Right renal pelvis (tissue), 4 donors: ENCODE results near the gene ADNP2. TPM values are rescaled to one million over a fixed set of nuclear protein-coding genes. Genes with fewer than 3 reads are reported as not detected.

Source experiments
- DNase-seq, 4 donors: peaks; one replicate each; pipeline ENCODE4 v3.0.0-alpha.2; 2013; ENCODE audit warnings: low read depth in 4 of 4, low spot score in 3 of 4, missing footprints in 1 of 4
- polyA plus RNA-seq, 4 donors: library from polyadenylated mRNA; unstranded; fragments of 120-200 nt; gene quantifications; one replicate each; pipeline ENCODE4 v1.2.1, GENCODE V29; 2013; ENCODE audit not compliant: insufficient read length in 4 of 4

ADNP2 gene
- polyA plus RNA-seq, 4 donors: 21.9 to 29.2 (median 27.1) TPM

GRCh38 chr18:80169607-80170006 is 60.5 kb downstream of the ADNP2 start:
- no peak for DNase-seq

DNA sequence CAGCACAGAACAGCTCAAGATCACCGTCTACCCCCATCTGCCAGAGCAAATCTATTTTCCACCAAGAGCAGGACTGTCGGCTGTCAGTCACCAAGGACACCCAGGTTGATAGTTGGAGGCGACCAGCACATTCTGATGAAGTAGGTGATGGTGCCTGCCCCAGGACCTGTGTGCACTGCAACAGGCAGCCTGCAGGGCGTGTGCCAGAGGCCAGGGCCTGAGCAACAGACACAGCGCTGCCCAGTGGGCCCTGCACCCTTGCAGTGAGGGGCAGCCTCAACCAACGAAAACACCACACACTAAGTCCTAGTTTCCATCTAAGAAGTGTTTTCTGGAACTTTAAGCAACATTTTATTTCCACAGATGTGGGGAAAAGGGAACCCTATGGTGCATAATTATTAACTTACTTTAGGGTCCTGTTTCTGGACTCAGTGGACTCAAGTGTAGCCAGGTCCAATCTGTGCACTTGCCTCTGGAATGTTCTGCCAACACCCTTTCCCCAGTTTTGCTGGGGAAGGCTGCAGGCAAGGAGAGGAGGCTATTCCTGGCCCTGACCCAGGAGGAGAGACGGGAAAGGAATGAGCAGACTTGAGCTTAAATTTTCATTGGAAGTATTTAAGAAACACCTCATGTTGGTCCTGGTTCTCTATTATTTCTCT is 61.5 kb downstream of the ADNP2 start:
- DNase-seq: no peak

DNA sequence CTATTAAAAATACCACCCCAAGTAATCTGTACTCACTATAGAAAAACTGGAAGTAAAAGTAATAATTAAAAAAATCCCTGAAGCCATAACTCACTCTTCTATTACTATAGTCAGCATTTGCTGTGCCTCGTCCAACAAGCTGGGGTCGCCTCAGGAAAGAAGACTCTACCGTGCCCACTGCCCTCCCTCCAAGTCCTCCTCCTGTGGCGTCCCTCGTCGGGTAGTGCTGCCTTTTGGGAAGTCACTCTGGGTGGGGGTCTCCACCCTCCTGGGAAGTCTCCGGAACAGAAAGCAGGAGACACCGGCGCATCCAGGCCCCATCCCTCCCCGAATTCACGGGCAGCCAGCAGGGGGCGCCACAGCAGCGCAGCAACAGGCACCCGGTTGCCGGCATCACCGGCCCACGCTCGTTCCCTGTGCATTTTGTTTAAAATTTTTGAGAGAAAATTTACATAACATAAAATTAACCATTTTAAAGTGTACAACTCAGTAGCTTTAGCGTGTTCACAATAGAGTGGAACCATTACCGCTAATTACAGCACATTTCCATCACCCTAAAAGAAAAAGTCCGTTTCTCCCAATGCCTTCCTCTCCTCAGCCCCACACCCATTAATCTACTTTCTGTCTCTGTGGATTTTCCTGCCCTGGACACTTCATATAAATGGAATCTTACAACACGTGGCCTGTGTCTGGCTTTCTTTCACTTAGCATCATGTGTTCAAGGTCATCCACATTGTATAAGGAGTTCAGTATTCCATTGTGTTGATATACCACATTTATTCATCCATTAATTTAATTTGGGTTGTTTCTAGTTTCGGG is 62.2 kb downstream of the ADNP2 start:
- DNase-seq: no peak

GRCh38 chr18:80172056-80172455 is 63.0 kb downstream of the ADNP2 start:
- DNase-seq: no peak

DNA sequence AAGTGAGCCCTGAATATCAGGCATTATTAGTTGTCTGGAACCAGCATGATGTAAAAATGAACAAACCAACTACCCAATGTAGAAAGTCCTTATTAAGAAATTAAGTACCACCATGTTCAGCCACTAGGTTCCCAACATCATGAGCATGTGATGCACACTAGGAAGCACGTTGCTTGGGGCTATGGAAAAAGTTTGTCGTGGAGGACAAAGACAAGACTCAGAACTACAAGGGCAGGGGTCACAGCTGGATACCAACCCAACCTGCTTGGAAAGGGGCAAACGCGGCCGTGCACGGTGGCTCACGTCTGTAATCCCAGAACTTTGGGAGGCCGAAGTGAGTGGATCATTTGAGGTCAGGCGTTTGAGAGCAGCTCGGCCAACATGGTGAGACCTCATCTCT is 64.0 kb downstream of the ADNP2 start:
- DNase-seq: no peak

DNA sequence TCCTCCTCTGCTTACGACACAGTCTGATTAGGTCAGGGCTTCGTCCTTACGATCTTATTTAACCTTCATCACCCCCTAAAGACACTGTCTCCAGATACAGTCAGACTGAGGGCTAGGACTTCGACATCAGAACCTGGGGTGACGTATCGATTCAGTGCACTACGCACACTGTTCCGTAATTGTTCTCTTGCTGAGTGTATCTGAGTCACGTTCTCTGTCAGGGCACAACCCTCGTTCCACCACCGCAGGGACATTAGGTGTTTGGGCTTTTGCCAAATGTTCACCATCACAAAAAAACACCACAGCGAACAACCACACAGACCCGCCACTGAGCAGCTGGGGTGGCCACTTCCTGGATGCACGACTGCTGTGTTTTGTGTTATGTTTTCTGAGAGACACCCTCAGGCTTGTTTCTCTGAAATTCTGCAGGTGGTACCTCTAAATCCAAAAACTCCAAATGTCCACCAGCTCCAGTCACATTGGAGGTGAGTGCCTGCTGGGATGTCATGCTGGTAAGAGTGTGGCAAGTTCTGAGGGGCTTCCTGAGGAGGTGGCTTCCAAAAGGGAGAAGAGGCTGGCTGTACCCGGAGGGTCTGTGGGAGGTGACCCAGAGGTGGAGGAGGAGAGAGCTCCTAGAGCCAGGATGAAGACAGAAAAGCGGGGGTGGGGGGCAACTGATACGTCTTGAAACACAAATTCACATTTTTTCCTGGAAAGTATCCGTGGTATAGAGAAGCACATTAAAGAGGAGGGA is 66.6 kb downstream of the ADNP2 start:
- no peak for DNase-seq

DNA sequence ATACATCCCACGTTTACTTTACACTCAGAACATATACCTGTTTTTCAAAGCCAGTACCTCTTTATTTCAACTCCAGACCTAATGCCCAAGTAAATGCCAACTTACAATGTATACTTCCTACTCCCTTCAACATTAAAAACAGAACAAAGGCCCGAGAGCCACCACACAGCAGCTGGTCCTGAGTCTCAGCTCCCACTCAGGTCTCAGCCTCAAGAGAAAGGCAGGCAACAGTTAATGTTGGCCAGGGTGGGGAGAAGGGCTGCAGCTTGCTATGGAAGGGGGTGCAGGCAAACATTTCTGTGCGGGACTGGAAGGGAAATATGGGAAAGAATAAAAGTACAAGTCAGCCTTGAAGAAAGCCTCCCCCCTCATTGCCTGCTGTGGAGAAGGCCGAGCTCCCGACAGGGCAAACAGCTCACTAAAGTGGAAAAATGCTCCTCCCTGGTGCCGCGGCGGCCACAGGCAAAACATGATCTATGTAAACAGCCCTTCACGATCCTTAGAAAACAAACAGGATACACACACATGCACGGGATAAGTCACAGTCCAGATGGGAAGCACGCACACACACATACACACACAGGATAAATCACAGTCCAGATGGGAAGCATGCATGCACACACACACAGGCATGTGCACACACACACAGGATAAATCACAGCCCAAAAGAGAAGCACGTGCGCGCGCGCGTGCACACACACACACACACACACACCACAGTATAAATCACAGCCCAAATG is 67.4 kb downstream of the ADNP2 start:
- DNase-seq: no peak

DNA sequence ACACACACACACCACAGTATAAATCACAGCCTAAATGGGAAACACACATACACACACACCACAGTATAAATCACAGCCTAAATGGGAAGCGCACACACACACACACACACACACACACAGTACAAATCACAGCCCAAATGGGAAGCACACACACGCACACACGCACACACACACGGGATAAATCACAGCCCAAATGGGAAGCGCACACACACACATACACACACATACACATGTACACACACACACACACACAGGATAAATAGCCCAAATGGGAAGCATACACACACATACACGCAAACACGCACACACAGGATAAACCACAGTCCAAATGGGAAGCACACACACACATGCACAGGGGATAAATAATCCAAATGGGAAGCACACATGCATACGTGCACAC is 68.1 kb downstream of the ADNP2 start:
- DNase-seq: no peak

- DNase-seq: no peak
Observed at GRCh38 chr18:80178935-80179818, 70.1 kb downstream of the ADNP2 start.

DNA sequence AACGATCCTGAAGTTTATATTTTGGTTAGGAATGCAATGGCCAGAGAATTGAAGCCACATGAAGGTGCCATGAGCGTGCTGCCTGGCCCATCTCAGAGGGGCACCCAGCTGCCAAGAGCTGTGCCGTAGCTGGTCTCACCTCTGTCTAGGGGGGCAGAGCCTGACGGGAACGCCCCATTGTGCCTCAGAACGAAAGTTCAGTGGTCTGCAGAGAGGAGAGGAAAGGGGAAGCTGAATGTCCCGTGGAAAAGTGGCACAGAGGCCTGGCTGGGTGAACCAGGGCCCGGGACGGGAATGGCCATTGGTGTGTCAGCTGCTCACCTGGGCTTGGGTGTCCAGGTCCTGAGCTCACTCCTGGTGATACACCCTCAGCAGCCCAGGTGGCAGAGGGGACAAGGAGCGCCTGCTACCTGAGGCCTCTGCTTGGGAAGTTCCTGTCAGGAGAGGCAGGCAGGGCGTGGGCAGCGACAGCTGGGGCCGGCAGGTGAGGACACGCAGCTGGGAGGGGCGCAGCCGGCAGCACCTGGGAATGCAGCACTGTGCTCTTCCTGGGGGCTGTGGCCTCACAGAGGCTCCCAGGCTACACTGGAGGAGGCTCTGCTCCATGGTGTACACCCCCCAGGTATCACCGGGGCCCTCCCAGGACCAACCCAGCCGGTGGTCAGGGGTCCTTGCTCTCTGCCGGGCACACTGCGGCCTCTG is 70.9 kb downstream of the ADNP2 start:
- DNase-seq: no peak

- no peak for DNase-seq
Observed at GRCh38 chr18:80180778-80181564, 71.9 kb downstream of the ADNP2 start.

DNA sequence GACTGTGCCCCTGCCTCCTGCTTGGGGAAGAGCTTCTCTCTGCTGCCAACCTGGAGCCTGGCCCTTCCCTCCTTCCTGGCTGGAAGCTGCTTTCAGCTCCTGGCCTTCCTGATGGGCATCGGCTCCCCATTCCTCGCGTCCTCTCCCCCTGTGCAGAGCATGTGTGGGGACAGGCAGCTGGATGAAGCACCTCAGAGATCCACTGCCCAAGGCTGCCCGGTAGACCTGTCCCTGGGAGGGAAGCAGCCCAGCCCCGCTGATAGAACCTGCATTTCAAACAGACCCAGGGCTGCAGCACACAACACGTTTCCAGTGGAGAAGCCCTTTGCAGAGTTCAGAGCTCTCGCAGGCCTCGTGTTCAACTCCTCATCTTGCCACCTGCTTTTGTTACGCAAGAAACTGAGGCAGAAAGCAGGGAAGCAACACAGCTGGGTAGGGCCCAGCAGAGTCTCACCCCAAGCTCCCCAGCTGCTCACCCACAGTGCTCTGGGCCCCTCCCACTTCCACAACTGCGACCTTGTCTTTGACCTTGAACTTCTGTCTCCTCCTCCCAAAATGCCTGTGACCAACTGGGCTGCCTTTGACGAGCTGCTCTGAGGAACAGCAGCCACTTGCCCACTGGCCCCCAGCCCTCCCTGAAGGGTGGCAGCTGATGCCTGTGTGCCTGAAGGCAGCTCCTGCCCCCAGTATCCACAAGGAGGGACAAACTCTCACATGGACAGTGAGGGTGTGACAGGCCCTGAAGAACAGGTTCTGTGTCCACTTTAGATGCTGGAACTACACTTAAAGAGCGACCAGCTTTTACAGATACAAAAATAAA is 72.8 kb downstream of the ADNP2 start:
- DNase-seq: no peak

GRCh38 chr18:80182855-80183254 is 73.8 kb downstream of the ADNP2 start:
- no peak for DNase-seq

DNA sequence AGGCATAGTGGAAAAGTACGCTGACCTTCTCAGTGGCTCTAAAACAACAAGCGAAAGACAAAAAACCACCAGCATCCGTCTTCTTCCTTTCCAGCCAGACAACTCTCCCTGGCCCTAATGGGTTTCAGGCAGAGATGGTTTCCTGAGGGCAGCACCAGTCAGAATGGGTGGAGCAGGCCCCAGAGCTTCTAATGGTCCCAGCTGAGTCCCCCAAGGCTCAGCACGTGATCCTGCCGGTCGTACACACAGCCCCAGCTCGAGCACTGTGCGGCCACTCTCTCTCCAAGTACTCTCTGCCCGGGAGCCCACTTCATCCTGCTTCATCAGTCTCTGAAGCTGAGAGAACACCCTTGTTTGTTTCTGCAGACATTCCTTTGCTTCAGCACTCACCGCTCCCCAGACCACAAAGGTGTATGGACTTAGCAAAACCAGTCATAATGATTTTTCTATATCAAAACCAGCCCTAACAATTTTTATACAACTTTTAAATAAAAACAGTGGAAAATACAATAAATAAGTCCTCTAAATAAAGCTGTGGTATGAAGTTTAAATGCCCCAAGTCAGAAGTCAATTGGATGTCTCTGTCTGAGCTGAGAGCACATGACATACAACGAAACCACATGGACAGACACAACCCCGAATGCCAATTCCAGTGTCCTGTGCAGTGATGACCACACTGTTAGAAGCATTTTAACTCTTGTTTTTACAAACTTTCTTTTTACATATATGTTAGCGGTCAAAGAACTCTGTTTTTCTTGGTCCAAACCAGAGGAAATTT is 74.4 kb downstream of the ADNP2 start:
- no peak for DNase-seq

- DNase-seq: no peak
Observed at GRCh38 chr18:80184243-80184772, 75.2 kb downstream of the ADNP2 start.

- DNase-seq: no peak
Observed at GRCh38 chr18:80185545-80185944, 76.5 kb downstream of the ADNP2 start.
